Inferior parietal cortex (tissue), 1 donor: ENCODE data around the gene SIX2.

ENCODE experiments used
- DNase-seq: peaks from one replicate; pipeline ENCODE4 v3.0.0-alpha.2; 2016; ENCODE audit errors: extremely low spot score

Gene SIX2

GRCh38 chr2:45020439-45020838 is 11.2 kb upstream of the SIX2 start:
- no peak for DNase-seq

- DNase-seq = no peak
Measured at GRCh38 chr2:45018023-45018422, 8.8 kb upstream of the SIX2 start.

GRCh38 chr2:45014831-45015230 is 5.6 kb upstream of the SIX2 start:
- no peak for DNase-seq

- DNase-seq = no peak
Measured at GRCh38 chr2:45014016-45014702, 4.9 kb upstream of the SIX2 start.

- DNase-seq = no peak
Measured at GRCh38 chr2:45013229-45014015, 4.2 kb upstream of the SIX2 start.

- no peak for DNase-seq
Measured at GRCh38 chr2:45012733-45013132, 3.5 kb upstream of the SIX2 start.

GRCh38 chr2:45011621-45012602 is 2.7 kb upstream of the SIX2 start:
- DNase-seq = no peak

- no peak for DNase-seq
Measured at GRCh38 chr2:45011121-45011520, 1.9 kb upstream of the SIX2 start.

- no peak for DNase-seq
Measured at GRCh38 chr2:45010702-45011012, 1.4 kb upstream of the SIX2 start.

- DNase-seq = no peak
Measured at GRCh38 chr2:45009928-45010701, 863 bp upstream of the SIX2 start.

GRCh38 chr2:45008296-45009129 is 739 bp downstream of the SIX2 start:
- DNase-seq = no peak

GRCh38 chr2:45007961-45008295 is 1.3 kb downstream of the SIX2 start:
- no peak for DNase-seq

GRCh38 chr2:45006942-45007287 is 2.3 kb downstream of the SIX2 start:
- no peak for DNase-seq

- DNase-seq = no peak
Measured at GRCh38 chr2:45006041-45006941, 3.0 kb downstream of the SIX2 start.

- no peak for DNase-seq
Measured at GRCh38 chr2:45005261-45006002, 3.8 kb downstream of the SIX2 start.

- no peak for DNase-seq
Measured at GRCh38 chr2:45004562-45005191, 4.6 kb downstream of the SIX2 start.

GRCh38 chr2:45003579-45004551 is 5.4 kb downstream of the SIX2 start:
- DNase-seq = no peak
